Osteocyte (in vitro differentiated cells): ENCODE data around the gene CCL13. TPM values are rescaled to one million over a fixed set of nuclear protein-coding genes. Genes with fewer than 3 reads are reported as not detected.

Source experiments
- DNase-seq: peaks from one replicate; pipeline ENCODE4 v3.0.0; 2021; ENCODE audit warnings: mixed read lengths; ENCODE audit not compliant: unreplicated experiment; ENCODE audit errors: extremely low spot score
- H3K27ac Mint-ChIP-seq: one replicate; pipeline ENCODE4 v1.8.0; 2021; ENCODE audit warnings: mild to moderate bottlenecking, mixed read lengths; ENCODE audit not compliant: unreplicated experiment
- H3K27me3 Mint-ChIP-seq: one replicate; pipeline ENCODE4 v1.8.0; 2021; ENCODE audit warnings: mixed read lengths; ENCODE audit not compliant: unreplicated experiment
- H3K36me3 Mint-ChIP-seq: one replicate; pipeline ENCODE4 v1.8.0; 2021; ENCODE audit warnings: mixed read lengths; ENCODE audit not compliant: unreplicated experiment
- H3K4me1 Mint-ChIP-seq: one replicate; pipeline ENCODE4 v1.8.0; 2021; ENCODE audit warnings: mixed read lengths; ENCODE audit not compliant: unreplicated experiment
- H3K4me3 Mint-ChIP-seq: one replicate; pipeline ENCODE4 v1.8.0; 2021; ENCODE audit warnings: mild to moderate bottlenecking, moderate library complexity, mixed read lengths; ENCODE audit not compliant: unreplicated experiment
- H3K9me3 Mint-ChIP-seq: one replicate; pipeline ENCODE4 v1.8.0; 2021; ENCODE audit warnings: mixed read lengths; ENCODE audit not compliant: unreplicated experiment
- CTCF ChIP-seq: fragments of 200-600 bp; sonication (generic); IDR thresholded peaks from 2 replicates; pipeline ENCODE4 v1.5.0; 2021; ENCODE audit warnings: antibody characterized with exemption, mild to moderate bottlenecking, moderate library complexity
- total RNA-seq: library from RNA; stranded (reverse); gene quantifications from 2 replicates; pipeline ENCODE4 v1.2.1, GENCODE V29; 2021

Gene CCL13
- total RNA-seq, 1 donor from 2014 or later: not detected

- Mint-ChIP-seq H3K4me3 (no peak overlapping the region), H3K9me3 (no peaks in the 10 kb centered on the region), H3K4me1 (no peaks in the 10 kb centered on the region), H3K27ac (no peak overlapping the region), H3K36me3 (no peaks in the 10 kb centered on the region), H3K27me3 (peaks cover 2% of the 10 kb centered on the region)
- peak; percentile 54 for DNase-seq
- TF ChIP-seq CTCF: no peak
These were observed 30.6 kb downstream of the CCL13 start for GRCh38 chr17:34386697-34387550.

DNA sequence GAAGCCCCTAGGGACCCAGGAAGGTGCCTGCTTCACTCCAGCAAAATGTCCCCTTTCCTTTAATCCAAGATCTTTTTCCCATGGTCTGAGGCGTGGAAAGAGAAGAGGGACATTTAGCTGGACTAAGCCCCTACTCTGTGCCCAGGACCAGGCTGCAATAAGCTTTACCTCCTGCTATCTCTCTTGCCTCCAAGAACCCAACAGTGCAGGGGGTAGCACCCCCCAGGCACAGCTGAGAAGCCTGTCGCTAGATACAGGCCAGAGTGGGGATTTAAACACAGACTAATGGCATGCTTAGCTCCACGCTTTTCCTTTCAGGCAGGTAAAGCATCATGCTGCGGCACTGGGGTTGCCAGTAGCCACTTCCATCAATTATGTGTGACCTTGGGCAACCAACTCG lies 31.3 kb downstream of the CCL13 start:
- Mint-ChIP-seq H3K27ac (no peak overlapping the region), H3K4me3 (no peak overlapping the region), H3K4me1 (no peaks in the 10 kb centered on the region), H3K27me3 (peaks cover 2% of the 10 kb centered on the region), H3K36me3 (no peaks in the 10 kb centered on the region), H3K9me3 (no peaks in the 10 kb centered on the region)
- no peak for DNase-seq
- TF ChIP-seq CTCF: no peak

DNA sequence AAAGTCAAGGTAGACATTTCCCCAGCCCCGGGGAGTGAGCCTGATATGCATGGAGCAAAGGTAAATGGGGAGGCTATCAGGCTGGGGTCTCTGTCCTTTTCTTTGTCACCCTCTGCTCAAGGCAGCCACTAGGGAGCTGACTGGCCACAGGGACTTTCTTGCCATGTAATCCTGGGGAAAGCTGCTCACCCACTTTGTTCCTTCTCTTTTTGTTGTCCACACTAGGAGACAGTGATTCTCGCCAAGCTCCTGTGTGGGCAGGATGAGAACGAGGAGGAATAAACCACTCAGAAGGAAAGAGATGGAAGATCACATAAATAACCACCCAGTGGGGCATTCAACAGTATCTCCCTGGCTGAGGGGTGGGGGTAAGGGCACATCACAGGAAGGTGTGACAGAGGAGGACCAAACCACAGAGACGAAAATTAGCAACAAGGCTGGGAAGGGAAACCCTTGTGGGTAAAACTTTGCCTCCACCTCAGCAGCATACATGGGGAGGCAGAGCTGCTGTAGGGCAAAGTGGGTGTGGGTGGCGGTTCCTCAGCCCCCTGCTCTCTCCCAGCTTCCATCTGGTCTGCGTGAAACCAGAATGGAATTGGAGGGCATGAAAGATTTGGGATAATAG lies 33.0 kb downstream of the CCL13 start:
- no peaks in the 10 kb centered on the region for H3K9me3 Mint-ChIP-seq
- peaks cover 2% of the 10 kb centered on the region for H3K27me3 Mint-ChIP-seq
- no peaks in the 10 kb centered on the region for H3K36me3 Mint-ChIP-seq
- DNase-seq: peak; percentile 34
- TF ChIP-seq CTCF: no peak
- no peak overlapping the region for H3K27ac Mint-ChIP-seq
- H3K4me1 Mint-ChIP-seq: no peaks in the 10 kb centered on the region
- no peak overlapping the region for H3K4me3 Mint-ChIP-seq

- Mint-ChIP-seq H3K4me1 (no peaks in the 10 kb centered on the region), H3K27me3 (no peaks in the 10 kb centered on the region), H3K9me3 (no peaks in the 10 kb centered on the region), H3K27ac (no peak overlapping the region), H3K4me3 (no peak overlapping the region), H3K36me3 (no peaks in the 10 kb centered on the region)
- TF ChIP-seq CTCF: no peak
- DNase-seq: peak; percentile 56
These were observed 34.4 kb downstream of the CCL13 start for GRCh38 chr17:34390649-34391048.

DNA sequence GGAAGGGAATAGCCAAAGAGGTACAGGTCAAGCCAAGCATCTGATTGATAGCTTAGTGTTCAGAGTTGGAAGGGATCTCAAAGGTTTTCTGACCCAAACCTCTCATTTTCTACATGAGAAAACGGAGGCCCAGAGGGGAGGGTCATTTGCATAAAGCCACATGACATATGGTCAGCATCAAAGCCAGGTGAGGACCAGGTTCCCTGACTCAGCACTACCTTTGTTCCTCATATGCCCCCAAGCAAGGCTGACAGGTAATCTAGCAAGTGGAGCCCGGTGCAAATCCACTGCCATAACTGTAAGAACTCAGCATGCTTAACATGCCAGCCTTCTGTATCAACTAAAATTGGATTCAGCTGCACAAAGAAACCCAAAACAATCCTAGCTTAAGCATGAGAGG lies 35.0 kb downstream of the CCL13 start:
- Mint-ChIP-seq H3K27me3 (no peaks in the 10 kb centered on the region), H3K9me3 (no peaks in the 10 kb centered on the region), H3K4me3 (no peak overlapping the region), H3K4me1 (no peaks in the 10 kb centered on the region), H3K36me3 (no peaks in the 10 kb centered on the region), H3K27ac (no peak overlapping the region)
- TF ChIP-seq CTCF: no peak
- DNase-seq: no peak
